Non-pigmented ciliary epithelial cell (primary cell): ENCODE measurements around the gene ACE.

Experiments
- DNase-seq: peaks from one replicate; pipeline ENCODE4 v3.0.0-alpha.2; 2010; ENCODE audit warnings: low read depth

Gene ACE

DNA sequence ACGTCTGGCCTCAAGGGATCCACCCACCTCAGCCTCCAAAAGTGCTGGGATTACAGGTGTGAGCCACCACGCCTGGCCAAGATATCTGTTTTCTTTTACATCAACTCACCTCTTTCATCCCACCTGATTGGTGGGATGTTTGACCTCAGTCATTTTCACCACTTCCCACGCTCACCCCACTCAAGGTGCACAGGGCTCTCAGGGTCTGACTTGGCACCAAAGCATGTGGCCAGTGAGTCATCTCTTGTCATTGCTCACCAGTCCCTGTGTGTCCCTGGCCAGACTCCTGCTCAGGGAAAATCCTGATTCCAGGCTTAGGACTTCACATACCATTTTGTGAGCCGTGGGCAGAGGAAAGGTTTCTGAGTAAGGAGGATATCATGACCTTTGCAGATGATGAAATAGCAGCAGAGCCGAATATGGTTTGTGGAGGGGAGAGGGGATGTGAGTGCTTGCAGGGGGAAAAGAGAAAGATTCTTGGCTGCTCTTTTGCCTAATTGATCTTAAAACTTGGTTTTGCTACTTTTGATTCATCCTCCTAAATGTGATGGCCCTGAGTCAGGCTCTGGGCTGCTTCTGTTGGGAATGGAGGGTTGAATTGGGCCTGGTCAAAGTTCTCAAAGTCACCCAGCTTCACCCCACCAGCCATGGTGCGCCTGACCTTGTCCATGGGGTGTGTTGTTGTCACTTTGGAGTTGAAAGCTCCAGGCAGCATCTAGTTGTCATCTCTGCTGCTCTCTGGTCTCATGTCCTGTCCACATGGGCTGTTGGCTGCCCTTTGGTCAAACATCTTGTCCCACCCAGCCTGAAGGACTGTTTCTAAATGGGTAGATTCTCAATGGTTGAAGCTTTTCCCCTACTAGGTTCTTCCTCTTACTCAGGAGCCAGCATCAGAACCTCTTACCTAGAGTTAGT is 40.3 kb downstream of the ACE start:
- DNase-seq, result no peak

- no peak for DNase-seq
These were observed 41.1 kb downstream of the ACE start for GRCh38 chr17:63517825-63518534.

- DNase-seq, result no peak
These were observed 42.4 kb downstream of the ACE start for GRCh38 chr17:63519116-63519881.

- DNase-seq, result no peak
These were observed 43.4 kb downstream of the ACE start for GRCh38 chr17:63519972-63520882.

DNA sequence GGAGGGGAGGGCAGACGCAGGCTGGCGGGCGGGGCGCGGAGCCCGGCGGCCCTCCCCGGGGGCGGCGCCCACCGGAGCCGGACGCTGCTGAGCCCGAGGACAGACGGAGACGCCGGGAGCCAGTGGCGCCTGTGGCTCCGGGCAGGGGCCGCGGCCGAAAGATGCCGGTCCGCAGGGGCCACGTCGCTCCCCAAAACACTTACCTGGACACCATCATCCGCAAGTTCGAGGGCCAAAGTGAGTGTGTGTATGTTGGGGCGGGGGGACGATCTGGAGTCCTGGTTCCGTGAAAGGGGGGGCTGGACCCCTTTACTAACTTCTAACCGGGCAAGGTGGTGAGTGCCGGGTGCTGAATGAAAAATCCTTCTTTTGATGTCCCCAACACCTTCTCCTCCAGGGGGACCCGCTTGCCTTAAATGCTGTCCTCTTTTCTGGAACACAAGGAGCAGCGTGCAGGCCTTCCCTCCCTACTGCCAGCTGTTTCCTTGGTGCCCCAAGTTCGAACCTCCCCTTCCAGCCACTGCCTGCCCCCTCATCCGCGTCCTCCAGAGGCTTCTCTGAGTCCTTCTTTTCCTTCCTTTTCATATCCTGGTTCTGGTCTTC is 46.5 kb downstream of the ACE start, which contains the start of gene KCNH6:
TSS of gene KCNH6 (plus strand) at position 106 of the 603 bp plus-strand sequence. CDS start at position 162, 56 bp downstream.
- no peak for DNase-seq

DNA sequence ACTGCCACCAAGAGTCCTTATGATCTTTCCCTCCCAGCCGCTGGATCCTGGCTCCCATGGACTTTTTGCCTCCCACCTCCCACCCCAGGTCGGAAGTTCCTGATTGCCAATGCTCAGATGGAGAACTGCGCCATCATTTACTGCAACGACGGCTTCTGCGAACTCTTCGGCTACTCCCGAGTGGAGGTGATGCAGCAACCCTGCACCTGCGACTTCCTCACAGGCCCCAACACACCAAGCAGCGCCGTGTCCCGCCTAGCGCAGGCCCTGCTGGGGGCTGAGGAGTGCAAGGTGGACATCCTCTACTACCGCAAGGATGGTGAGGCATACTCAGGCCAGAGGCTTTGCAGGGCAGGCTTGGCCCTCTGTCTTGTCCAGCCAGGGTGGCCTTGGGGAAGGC is 47.2 kb downstream of the ACE start:
- DNase-seq, result no peak

DNA sequence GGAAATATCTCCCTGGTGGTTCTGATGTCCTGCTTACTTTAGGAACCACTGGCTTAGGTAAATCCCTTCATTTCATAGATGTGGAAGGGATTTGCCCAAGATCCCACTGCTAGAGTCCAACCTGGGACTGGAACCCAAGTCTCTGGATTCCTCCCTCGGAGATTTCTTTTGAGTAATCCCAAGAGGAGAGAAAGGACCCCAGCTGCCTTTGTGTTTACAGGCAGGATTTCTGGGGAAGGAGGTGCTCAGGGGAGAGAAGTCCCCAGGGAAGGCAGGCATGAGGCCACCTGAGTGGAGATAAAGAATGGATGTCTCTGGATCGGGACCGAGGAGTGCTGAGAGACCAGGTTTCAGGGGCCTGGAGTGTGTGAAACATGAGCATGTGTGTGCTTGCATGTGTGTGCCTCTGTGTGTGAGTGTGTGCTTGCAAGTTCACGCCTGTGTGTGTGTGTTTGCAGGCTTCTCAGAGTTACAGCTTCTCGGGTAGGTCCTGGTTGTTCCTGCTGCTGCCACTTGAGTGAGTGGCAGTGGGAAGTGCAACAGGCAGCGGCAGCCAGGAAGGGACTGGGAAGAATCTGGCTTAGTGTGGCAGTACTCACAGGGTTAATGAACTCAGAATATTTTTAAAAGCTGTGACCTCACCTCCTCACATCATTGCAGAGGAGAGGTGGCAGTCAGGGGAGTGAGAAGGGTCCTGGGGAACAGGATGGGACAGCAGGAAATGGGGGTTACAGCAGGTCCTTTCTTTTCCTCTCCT is 48.5 kb downstream of the ACE start:
- DNase-seq, result no peak

GRCh38 chr17:63526861-63527260 is 50.0 kb downstream of the ACE start:
- no peak for DNase-seq

GRCh38 chr17:63528183-63528582 is 51.3 kb downstream of the ACE start:
- DNase-seq, result no peak

GRCh38 chr17:63529711-63530556 is 53.1 kb downstream of the ACE start:
- no peak for DNase-seq

GRCh38 chr17:63530557-63531021 is 53.7 kb downstream of the ACE start:
- DNase-seq, result no peak

GRCh38 chr17:63531022-63531965 is 54.4 kb downstream of the ACE start:
- no peak for DNase-seq

- no peak for DNase-seq
These were observed 56.7 kb downstream of the ACE start for GRCh38 chr17:63533433-63534077.

GRCh38 chr17:63534078-63534570 is 57.3 kb downstream of the ACE start:
- DNase-seq, result no peak

DNA sequence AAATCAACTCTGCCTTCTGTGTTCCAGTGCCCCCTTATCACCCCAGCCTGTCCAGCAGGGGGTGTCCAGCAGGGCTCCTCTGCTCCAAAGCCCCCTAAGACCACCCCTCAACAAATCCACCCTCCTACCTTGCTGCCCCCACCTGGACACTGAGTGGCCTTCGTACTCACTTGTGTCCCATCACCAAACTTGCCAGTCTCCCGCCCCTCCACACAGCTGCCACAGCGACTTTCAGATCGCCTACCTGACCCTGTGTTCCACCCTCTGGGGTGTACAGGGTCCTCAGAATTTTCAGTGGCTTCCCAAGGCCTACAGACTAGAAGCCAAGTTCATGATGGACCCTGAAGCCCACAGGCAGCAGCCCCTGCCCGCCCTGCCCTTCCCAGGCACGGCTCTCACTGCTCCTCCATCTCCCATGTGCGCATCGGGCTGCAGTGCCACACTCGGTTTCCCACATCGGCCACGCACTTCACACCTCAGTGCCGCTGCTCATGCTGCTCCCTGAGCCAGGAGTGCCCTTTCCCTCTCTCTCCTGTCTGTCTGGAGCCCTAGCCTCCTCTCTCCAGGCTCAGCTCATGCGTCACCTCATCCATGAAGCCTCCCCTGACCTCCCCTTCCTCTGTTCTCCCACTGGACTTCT is 58.1 kb downstream of the ACE start:
- no peak for DNase-seq

DNA sequence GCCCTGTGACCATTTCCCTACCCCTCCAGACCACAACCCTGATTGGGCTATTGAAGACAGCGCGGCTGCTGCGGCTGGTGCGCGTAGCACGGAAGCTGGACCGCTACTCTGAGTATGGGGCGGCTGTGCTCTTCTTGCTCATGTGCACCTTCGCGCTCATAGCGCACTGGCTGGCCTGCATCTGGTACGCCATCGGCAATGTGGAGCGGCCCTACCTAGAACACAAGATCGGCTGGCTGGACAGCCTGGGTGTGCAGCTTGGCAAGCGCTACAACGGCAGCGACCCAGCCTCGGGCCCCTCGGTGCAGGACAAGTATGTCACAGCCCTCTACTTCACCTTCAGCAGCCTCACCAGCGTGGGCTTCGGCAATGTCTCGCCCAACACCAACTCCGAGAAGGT is 58.8 kb downstream of the ACE start:
- DNase-seq, result no peak

- DNase-seq, result no peak
These were observed 60.1 kb downstream of the ACE start for GRCh38 chr17:63537001-63537400.
